HG03045 (cell line): ENCODE results near the gene RDH12.
"Not testable (repeated sequence)": the region's sequence is repeated elsewhere in the genome, so short reads cannot be mapped to it uniquely, and the experiment has no call there.

Source experiments
- ATAC-seq: cut with Tn5 transposase; IDR thresholded peaks from one replicate; pipeline ENCODE4 v1.9.1; 2021; ENCODE audit warnings: mild to moderate bottlenecking, moderate library complexity; ENCODE audit not compliant: unreplicated experiment

Gene RDH12

GRCh38 chr14:67704484-67705089, 2.9 kb downstream of the RDH12 start:
- ATAC-seq = no peak

GRCh38 chr14:67705211-67705610, 3.5 kb downstream of the RDH12 start:
- ATAC-seq = no peak

GRCh38 chr14:67709346-67709745, 7.7 kb downstream of the RDH12 start:
- ATAC-seq = not testable (repeated sequence)

- ATAC-seq = not testable (repeated sequence)
These were observed 8.1 kb downstream of the RDH12 start for GRCh38 chr14:67709796-67710195.

GRCh38 chr14:67710209-67710608, 8.5 kb downstream of the RDH12 start:
- no peak for ATAC-seq

- no peak for ATAC-seq
These were observed 15.4 kb downstream of the RDH12 start for GRCh38 chr14:67717048-67717447.

GRCh38 chr14:67718265-67718664, 16.6 kb downstream of the RDH12 start:
- ATAC-seq = no peak

- ATAC-seq = not testable (repeated sequence)
These were observed 17.7 kb downstream of the RDH12 start for GRCh38 chr14:67719385-67719784.

GRCh38 chr14:67719866-67720265, 18.2 kb downstream of the RDH12 start:
- no peak for ATAC-seq

GRCh38 chr14:67721875-67722274, 20.2 kb downstream of the RDH12 start:
- ATAC-seq = no peak

GRCh38 chr14:67722293-67722692, 20.6 kb downstream of the RDH12 start:
- no peak for ATAC-seq

GRCh38 chr14:67725171-67725570, 23.5 kb downstream of the RDH12 start:
- ATAC-seq = no peak

- ATAC-seq = no peak
These were observed 25.7 kb downstream of the RDH12 start for GRCh38 chr14:67727361-67727760.

GRCh38 chr14:67728258-67728657, 26.6 kb downstream of the RDH12 start:
- ATAC-seq = no peak

GRCh38 chr14:67729072-67729885, 27.6 kb downstream of the RDH12 start:
- no peak for ATAC-seq

GRCh38 chr14:67733616-67734015, 31.9 kb downstream of the RDH12 start:
- no peak for ATAC-seq

GRCh38 chr14:67734675-67735074, 33.0 kb downstream of the RDH12 start:
- ATAC-seq = no peak

- ATAC-seq = no peak
These were observed 33.9 kb downstream of the RDH12 start for GRCh38 chr14:67735336-67736147.

GRCh38 chr14:67736771-67737170, 35.1 kb downstream of the RDH12 start:
- no peak for ATAC-seq

GRCh38 chr14:67738740-67739504, 37.2 kb downstream of the RDH12 start:
- no peak for ATAC-seq

GRCh38 chr14:67744046-67744445, 42.4 kb downstream of the RDH12 start:
- ATAC-seq = no peak
